Measurements from ENCODE around the gene COL13A1. TPM values are rescaled to one million over a fixed set of nuclear protein-coding genes. Genes with fewer than 3 reads are reported as not detected.

Gene COL13A1
- total RNA-seq, 1 donor from 2014 or later: 4.9 TPM

Other genes starting within 250 kb of the COL13A1 start
- gene NEUROG3, start 228.5 kb upstream of the COL13A1 start, total RNA-seq: not detected
- 5.6 TPM for gene FAM241B, start 171.7 kb upstream of the COL13A1 start, total RNA-seq

Measured in ureter (tissue), 1 donor.